GM19397 (cell line): Measurements from ENCODE around the gene DIP2C.
"Not testable (repeated sequence)": the region's sequence is repeated elsewhere in the genome, so short reads cannot be mapped to it uniquely, and the experiment has no call there.

Experiments
- ATAC-seq: cut with Tn5 transposase; IDR thresholded peaks from one replicate; pipeline ENCODE4 v1.9.1; 2021; ENCODE audit warnings: mild to moderate bottlenecking, moderate library complexity; ENCODE audit not compliant: unreplicated experiment

The DIP2C gene

DNA sequence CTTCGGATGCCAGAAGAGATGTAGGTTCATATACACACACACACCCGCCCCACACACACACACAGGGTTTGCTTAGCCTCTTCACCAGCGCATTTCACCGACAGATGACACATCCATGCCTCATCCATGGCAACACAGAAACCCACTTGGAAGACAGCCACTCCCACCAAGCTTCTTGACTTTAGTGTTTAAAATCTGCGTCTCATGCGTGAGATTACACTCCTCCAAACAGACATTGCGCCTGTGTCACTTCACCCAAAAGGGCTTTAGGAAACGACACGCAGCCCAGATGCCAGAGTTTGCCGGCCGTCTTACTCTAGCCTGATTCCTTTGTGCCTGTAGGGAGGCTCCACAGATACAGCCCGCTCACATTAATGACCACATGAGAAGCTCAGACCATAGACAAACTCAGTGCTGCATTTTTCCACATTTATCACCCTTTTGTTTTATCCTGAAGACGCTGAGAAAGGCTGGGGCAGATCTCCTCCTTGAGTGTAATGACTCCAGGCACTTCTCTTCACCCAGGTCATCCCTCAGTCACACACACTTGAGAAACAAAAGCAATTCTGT, 73.8 kb downstream of the DIP2C start:
- ATAC-seq, result no peak

DNA sequence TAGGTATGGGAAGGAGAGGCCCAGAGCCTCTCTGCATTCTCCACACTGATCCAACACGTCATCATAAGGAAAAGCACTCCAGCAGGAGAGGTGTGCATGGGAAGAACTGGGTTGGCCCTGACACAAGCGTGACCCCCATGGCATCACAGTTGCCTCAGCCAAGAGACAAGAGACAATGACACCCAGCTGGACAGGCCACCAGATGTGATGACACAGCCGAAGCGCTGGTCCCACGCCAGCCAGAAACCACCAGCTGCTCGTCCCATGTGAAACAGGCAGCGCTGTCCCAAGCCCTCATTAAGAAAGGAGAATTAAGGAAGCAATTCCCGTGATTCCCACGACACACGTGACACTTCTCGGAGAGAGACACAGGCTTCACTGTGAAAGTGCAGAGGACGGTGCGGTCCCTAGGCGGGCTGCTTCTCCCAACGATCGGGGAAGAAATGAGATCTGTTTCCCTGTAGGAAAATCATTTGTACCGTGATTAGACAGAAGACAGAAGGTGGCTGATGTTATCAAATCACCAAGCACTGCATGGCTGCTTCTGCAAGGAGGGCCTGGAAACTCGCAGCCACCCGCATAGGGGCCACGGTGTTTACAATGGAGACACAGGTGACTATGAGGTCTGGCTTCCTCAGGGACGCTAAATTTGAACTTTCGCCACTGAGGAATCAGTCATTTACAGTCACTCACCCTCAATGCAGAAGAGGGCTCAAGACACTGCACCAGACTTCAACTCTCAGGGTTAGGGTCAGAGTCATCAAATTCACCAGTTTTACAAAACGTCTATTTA, 74.5 kb downstream of the DIP2C start:
- no peak for ATAC-seq

DNA sequence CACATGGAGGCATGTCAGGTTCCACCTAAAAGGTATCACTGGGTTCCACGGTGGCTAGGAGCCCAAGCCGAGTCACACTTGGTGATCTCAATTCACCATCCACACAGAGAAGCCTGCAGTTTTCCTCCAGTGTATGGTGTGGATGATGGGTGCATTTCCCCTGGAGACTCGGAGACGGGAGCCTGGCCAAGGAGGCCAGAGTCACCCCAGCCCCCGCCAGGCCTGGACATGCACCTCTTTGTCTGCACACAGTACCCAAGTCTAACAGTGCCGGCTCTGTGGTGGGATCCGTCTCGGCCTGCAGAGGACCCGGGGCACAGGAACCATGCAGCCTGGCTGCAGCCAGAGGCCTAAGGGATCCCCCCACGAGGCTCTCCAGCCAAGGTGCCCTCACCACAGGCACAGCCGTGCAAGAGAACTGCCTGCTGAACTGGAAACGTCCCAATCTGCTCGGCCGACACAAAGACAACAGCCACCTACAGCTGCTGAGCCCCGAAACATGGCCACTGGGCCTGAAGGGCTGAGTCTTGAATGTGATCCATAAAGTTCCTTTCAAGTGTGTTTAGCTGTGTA, 75.2 kb downstream of the DIP2C start:
- no peak for ATAC-seq

DNA sequence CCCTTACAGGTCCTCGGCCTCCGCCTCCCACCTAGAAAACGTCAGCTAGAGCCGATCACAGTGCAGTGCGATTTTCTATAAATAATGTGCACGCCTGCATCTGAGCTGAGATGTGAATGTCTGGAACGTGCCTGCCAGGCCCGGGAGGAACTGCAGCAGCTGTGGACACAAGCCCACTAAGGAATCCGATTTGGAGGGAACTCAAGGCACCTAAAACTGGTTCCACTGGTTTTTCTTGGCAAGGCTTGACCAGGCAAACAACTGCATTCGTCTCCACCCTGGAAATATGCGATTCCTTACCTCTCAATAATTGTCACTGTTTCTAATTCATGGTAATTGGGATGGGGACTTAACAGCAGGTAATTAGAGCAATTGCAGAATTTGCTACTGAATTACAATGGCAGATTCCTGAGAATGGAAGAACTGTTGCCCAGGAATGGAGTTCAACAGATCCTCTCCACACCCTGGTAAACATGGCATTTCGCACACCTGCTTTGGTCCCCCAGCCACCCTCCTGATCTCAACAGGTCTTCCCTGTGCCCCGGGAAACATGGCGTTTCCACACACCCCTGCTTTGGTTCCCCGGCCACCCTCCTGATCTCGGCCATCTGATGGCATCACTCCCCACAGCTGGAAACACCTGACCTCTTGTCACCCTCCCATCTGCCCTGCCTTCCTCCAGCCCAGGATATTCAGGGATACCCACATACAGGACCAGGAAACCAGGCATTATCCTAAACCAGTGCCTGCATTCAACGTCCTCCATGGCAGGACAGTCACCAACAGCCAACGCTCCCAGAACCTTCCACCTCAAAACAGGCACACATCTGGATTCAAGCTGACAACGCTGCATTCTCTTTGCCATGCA, 76.0 kb downstream of the DIP2C start:
- no peak for ATAC-seq

DNA sequence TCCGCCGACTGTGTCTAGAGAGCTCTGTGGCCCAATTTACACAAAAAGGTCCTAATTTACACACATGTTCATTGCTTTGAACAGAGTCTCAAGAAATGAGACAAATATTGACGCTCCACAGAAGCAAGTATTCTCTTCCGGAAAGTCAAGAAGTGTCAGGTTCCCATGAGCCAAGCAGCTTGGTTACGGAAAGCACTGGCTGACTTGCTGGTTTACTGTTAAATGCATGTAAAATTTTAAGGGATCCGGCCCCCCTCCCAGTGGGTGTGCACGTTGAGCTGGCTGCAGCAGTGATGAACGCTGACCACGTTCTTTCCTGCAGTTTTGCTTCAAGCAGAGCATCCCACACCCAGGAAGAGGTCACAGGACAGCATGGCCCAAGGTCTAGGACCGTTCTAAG, 76.8 kb downstream of the DIP2C start:
- ATAC-seq, result no peak

DNA sequence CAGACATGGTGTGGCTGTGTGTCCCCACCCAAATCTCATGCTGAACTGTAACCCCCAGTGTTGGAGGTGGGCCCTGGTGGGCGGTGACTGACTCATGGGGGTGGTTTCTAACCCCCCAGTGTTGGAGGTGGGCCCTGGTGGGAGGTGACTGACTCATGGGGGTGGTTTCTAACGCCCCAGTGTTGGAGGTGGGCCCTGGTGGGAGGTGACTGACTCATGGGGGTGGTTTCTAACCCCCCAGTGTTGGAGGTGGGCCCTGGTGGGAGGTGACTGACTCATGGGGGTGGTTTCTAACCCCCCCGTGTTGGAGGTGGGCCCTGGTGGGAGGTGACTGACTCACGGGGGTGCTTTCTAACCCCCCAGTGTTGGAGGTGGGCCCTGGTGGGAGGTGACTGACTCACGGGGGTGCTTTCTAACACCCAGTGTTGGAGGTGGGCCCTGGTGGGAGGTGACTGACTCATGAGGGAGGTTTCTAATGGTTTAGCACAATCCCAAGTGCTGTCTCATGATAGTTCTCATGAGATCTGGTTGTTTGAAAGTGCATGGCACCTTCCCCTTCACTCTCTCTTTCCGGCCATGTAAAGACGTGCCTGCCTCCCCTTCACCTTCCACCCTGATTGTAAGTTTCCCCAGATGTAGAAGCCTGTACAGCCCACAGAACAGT, 78.7 kb downstream of the DIP2C start:
- not testable (repeated sequence) for ATAC-seq

DNA sequence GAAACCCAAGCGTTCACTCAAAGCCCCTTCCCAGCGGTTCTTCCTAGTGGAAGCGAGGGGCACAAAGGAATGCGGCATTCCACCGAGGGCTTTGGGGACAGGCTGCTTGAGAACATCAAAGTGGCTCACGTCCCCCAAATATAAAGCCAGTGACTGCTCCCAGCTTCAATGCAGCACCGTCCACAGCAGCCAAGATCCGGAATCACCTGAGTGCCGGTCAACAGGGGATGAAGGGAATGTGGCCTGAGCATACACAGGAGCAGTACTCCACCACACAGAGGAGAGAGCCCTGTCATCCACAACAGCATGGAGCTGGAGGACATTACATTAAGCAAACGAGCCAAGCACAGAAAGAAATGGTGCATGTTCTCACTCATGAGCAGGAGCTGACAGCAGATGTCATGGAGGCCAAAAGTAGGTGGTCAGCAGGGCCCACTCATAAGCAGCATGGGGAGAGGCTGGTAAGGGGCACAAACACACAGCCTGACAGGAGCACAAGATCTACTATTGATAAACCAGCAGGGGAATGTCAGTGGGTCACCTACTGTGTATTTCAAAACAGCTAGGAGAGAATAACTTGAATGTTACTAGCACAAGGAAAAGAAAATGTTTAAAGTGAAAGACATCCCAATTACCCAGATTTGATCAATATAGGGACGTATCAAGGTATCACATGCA, 79.5 kb downstream of the DIP2C start:
- no peak for ATAC-seq

DNA sequence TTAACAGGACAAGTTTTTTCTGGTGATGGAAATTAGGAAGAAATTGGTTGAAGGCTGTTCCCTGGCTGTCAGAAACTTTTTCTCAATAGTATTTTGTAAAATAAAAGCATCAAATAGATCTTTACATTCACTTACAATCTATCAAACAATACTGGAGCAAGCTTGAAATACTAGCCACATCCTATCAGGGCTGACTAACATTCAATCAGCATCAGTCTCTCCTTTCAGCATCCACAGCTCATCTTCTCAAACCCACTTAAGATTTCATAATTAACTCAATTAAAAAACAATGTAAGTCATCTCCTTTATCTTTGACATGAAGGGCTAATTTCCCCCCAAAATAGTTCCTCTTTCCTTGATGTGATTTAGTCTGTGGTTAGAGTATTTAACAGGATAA, 80.2 kb downstream of the DIP2C start:
- no peak for ATAC-seq

DNA sequence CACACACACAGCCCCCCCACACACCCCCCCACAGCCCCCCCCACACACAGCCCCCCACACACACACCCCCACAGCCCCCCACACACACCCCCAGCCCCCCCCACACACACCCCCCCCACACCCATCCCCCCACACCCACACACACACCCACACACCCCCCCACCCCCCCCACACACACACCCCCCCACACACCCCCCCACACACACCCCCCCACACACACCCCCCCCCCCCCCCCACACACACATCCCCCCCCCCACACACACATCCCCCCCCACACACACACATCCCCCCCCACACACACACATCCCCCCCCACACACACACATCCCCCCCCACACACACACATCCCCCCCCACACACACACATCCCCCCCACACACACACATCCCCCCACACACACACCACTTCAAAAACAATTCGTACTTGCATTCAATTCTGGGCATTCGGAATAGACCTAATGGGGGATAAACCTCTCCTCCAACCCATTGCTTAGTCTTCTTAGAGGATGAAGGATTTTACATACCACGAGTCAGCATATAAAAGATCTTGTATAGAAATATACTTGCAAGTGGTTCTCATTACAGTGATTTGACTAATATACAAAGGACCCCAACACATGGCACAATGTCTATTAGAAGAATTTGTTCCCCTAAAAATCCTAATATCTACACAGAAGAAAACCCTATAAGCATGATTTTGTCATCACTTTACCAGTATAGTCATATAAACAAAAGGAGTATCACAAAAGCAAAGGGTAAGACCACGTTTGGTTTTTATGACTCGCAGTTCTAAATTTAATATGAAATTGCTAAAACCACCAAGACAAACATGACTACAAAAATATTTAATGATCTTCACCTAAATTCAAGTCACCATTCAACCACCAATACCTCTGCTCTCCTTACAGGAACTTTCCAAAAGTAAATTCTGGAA, 80.9 kb downstream of the DIP2C start:
- no peak for ATAC-seq

DNA sequence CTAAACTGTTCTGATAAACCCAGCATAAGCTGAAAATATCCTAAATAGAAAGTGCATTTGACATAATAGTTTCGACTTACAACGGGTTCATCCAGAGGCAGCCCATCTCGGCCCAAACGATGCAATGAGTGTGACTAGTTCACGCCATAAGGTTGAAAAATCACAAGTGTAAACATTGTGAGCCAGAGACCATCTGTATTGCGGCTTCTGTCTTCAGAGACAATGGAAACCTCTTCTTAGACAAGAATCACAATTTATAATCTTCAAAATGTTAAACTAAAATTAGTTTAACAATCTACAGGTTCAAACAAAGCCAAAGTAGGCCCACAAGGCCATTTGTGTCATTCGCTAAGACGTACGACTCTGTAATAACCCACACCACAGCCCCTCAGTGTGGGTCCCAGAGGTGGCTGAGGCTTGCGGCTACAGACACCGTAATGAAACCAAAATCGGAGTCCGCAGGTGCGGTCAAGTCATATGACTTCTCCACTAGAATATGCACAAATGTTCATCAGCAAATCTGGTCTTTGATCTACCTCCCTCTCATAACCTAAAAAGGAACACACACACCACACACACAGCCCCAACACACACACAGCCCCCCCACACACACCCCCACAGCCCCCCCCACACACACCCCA, 81.8 kb downstream of the DIP2C start:
- no peak for ATAC-seq

DNA sequence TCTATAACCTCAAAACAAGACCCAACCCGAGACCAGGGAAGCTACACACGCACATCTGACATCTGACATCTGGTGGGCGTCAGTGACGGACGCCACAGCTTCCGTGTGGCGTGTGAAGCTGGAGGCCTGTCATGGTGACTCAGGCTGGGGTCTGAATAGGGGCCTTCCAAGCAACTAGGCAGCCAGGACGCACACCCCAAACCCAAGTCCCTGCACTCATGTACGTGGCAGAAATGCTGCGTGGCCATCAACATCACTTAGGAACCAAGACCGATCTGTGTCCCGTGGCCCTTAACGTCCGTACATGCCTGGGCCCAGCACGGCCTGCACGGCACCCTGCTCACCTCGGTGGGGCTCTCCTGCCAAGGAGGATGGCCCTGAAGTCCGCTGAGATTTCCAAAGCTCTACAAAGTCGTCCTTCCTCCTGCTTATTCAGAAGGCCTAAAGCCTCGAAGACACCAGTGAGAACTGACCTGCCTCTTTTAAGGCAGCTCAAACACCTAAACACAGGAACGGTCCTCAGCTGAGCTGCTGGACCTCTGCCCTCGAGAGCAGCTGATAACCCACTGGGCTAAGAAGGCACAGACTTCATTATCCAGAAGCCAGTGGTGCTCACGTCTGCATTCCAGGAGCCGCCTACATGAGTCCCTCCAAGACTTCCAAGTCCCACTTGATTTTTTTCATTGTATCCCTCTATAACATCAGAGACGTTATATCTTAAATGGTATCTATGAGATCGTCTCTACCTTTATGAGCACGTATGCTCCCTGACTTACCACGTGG, 82.5 kb downstream of the DIP2C start:
- ATAC-seq, result no peak

DNA sequence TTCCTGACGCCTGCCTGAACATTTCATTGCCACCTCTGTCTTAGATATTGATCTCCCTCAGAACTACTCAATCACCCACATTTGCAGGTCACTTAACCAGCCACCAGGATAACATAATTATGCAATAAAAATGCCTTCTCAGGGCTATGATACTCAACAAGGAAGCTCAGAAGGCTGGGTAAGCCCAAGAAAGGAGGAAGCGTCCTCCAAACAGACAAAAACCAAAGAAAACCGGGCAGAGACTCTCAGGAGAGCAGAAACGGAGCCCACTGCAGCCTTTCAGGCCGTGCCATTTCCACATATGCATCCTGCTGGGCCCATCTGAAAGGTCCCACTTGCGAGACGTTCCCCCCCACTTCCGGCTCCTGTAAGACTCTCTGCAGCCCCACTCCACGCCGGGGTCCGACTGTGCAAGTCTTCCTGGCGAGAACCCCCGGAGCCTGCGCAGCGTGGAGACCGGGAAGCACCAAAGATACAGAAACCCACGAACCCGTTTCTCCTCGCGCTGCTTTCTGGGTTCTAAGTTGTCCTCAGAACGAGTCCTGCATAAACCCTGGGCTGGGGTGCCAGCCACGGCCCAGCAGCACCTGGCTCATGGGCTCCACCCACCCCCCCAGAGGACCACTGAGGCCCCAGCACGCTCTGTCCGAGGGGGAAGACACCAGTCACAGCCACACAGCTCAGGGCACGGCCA, 83.7 kb downstream of the DIP2C start:
- ATAC-seq, result no peak

DNA sequence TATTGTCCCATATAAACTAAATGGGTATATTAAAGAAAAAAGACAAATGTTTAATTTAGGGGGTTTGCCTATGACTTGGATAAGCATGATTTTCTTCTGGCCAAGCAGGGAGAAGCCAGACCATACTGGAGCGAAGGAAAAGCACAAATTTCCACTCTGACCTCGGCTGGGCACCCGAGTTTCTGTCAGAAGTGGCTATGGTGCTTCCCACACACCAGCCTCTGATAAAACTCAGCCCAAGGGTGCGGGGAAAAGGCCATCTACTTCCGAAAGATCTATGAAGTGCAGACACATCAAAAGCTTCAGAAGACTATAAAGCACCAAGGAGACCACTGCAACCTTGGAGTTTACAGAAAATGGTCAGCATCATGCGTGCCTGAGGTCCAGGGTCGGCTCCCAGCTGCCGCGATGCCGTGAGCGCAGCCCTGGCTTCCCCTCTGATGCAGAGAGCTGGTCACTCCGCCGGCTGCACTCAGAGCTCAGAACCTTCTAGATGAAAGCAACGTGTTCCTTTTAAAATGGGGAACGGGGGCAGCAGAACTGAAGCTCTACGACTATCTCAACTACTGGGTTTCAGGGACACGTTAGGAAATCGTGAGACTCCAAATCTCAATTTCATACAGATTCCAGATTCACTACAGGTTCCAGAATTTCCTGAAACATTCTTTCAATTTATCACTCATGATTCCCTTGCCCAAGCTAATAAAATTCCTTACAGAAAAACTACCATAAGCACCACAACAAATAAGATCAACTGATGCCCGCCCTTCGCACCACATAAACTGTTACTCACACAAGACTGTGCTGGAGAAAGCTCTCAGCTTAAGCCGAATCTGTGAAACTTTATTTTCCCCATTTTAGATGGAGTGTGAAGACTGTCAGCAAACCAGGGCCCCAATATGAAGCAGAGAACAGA, 84.5 kb downstream of the DIP2C start:
- ATAC-seq, result no peak

DNA sequence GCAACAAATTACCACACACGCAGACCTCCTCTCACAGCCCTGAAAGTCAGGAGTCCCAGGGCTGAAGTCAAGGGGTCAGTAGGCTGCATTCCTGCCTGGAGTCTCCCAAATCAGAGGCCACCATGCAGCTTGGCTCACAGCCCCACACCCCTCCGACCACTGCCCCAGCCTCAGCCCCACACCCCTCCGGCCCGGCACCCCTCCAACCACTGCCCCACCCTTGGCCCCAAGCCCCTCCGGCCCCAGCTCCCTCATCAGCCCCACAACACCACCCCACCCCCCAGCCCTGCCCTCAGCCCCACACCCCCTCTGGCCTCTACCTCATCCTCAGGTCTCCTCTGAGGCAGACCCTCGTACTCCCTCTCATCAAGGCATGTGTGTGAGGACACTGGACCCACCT, 85.7 kb downstream of the DIP2C start:
- ATAC-seq, result no peak

DNA sequence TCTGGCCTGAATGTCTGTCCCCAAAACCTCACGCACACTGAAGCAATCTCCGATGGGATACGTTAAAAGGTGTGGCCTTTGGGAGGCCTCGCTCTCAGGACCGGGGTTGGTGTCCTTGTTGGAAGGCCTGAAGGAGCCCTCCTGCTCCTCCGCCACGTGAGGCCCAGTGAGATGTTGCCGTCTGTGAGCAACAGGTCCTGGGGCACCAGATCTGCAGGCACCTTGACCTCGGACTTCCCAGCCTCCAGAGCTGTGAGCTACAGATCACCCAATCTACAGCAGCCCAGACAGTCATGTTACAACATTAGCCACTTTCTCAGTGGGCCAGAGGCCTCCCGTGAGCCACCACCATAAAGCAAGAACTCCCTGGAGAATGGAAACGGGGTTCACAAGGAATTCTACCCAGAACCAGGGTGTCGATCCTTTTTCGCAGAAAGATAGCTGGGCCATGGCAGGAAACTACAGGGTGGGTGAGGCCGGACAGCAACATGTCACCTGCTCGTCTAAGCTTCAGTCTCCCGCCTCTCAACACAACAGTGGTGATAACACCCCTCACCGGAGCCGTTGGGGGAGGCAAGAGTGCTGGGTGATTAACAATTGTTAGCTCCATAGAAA, 87.0 kb downstream of the DIP2C start:
- no peak for ATAC-seq

DNA sequence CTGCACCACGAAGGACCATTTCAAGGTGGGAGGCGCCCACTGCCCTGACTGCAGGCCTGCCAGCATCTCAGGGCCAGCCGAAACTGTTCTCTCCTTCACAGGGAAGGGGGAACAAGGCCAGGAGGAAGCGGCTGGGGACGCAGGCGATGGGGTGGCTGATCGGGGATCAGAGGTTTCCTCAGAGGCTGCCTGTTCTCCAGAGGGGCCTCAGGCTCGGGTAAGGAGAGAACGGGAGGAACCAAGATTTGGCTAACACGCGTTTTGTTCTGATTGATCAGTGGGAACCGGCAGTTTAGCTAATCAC, 87.9 kb downstream of the DIP2C start:
- no peak for ATAC-seq
